ENCODE results near the gene COQ9. TPM values are rescaled to one million over a fixed set of nuclear protein-coding genes. Genes with fewer than 3 reads are reported as not detected.

COQ9 gene
- total RNA-seq, 1 experiment from 2014 or later = 62.7 TPM

DNA sequence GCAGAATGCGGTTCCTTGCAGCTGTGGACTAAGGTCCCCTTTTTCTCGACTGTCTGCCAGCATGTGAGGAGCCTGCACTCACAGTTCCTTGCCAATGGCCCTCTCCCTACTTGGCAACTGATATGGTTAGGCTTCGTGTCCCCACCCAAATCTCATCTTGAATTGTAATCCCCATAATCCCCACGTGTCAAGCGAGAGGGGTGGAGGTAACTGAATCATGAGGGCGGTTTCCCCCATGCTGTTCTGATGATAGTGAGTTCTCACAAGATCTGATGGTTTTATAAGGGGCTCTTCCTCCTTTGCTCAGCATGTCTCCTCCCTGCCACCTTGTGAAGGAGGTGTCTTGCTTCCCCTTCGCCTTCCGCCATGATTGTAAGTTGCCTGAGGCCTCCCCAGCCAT is 20.0 kb upstream of the COQ9 start:
- DNase-seq (ENCODE audit: low read depth, low spot score) = no peak
- no peak overlapping the region for H3K27ac ChIP-seq (ENCODE audit: low read depth, low read length)
- ChIA-PET CTCF (no interaction called here), POLR2A (no interaction called here), RAD21 (ENCODE audit: low non-redundant PET in 1 of 2, low total read pairs in 2 of 2, uncharacterized antibody in 2 of 2, unreplicated experiment in 2 of 2) (no interaction called here)
- H3K4me3 ChIP-seq (replicated peaks in 1 of 2; ENCODE audit: low read depth in 1 of 2, low read length in 2 of 2) = no peak overlapping the region
- no peaks in the 10 kb centered on the region for H3K9me2 ChIP-seq (ENCODE audit: insufficient read depth)
- H4K20me1 ChIP-seq (ENCODE audit: insufficient read depth) = no peaks in the 10 kb centered on the region
- TF ChIP-seq ZBTB33 (IDR thresholded peaks at IDR 0.05; ENCODE audit: extremely low read depth, insufficient replicate concordance, low read length) (no peak), CBX3 (IDR thresholded peaks at IDR 0.05; ENCODE audit: low read depth) (no peak)
- no TSS peak for BruUV-seq (replicated peaks)
- no peak overlapping the region for H3K4me2 ChIP-seq (ENCODE audit: low read length)
- no peaks in the 10 kb centered on the region for H3K4me1 ChIP-seq (ENCODE audit: control insufficient read depth in 1 of 2, insufficient read depth in 2 of 2, low read length in 2 of 2)
- intact Hi-C loops (cut with micrococcal nuclease) = no loop called here
- no peak overlapping the region for H2AFZ ChIP-seq (ENCODE audit: low read depth, low read length, poor library complexity, severe bottlenecking)
- peaks cover 34 to 37% of the 10 kb centered on the region in 2 experiments for H3K36me3 ChIP-seq (ENCODE audit: control insufficient read depth in 1 of 2, insufficient read depth in 2 of 2, low read length in 2 of 2)
- no peak overlapping the region for H3K9ac ChIP-seq (ENCODE audit: low read length)
- no peak for ATAC-seq
- H3K79me2 ChIP-seq (ENCODE audit: insufficient read depth, low read length) = no peaks in the 10 kb centered on the region
- no peaks in the 10 kb centered on the region for H3K9me3 ChIP-seq (ENCODE audit: control insufficient read depth in 1 of 2, insufficient read depth in 1 of 2, low read depth in 1 of 2, low read length in 2 of 2)
- no peaks in the 10 kb centered on the region for H3K27me3 ChIP-seq (ENCODE audit: insufficient read depth, low read length)

GRCh38 chr16:57427824-57428223 is 19.5 kb upstream of the COQ9 start:
- Histone ChIP-seq H3K4me2 (ENCODE audit: low read length) (no peak overlapping the region), H3K4me3 (replicated peaks in 1 of 2; ENCODE audit: low read depth in 1 of 2, low read length in 2 of 2) (no peak overlapping the region), H3K4me1 (ENCODE audit: control insufficient read depth in 1 of 2, insufficient read depth in 2 of 2, low read length in 2 of 2) (no peaks in the 10 kb centered on the region), H3K36me3 (ENCODE audit: control insufficient read depth in 1 of 2, insufficient read depth in 2 of 2, low read length in 2 of 2) (peaks cover 35 to 40% of the 10 kb centered on the region in 2 experiments), H3K27me3 (ENCODE audit: insufficient read depth, low read length) (no peaks in the 10 kb centered on the region), H2AFZ (ENCODE audit: low read depth, low read length, poor library complexity, severe bottlenecking) (no peak overlapping the region), H3K9me2 (ENCODE audit: insufficient read depth) (no peaks in the 10 kb centered on the region), H3K9me3 (ENCODE audit: control insufficient read depth in 1 of 2, insufficient read depth in 1 of 2, low read depth in 1 of 2, low read length in 2 of 2) (no peaks in the 10 kb centered on the region), H3K9ac (ENCODE audit: low read length) (no peak overlapping the region), H3K79me2 (ENCODE audit: insufficient read depth, low read length) (no peaks in the 10 kb centered on the region), H3K27ac (ENCODE audit: low read depth, low read length) (no peak overlapping the region), H4K20me1 (ENCODE audit: insufficient read depth) (no peaks in the 10 kb centered on the region)
- ChIA-PET POLR2A (no interaction called here), CTCF (no interaction called here), RAD21 (ENCODE audit: low non-redundant PET in 1 of 2, low total read pairs in 2 of 2, uncharacterized antibody in 2 of 2, unreplicated experiment in 2 of 2) (no interaction called here)
- TF ChIP-seq SIN3A (IDR thresholded peaks at IDR 0.05; ENCODE audit: low read depth) (no peak), CEBPB (IDR thresholded peaks at IDR 0.05; ENCODE audit: low read depth) (no peak), EZH2 (IDR thresholded peaks at IDR 0.05) (no peak), EZH2phosphoT487 (IDR thresholded peaks at IDR 0.05; ENCODE audit: borderline replicate concordance) (no peak), SP1 (IDR thresholded peaks at IDR 0.05; ENCODE audit: low read depth) (no peak), FOSL1 (IDR thresholded peaks at IDR 0.05; ENCODE audit: low read depth) (no peak), POLR2A (IDR thresholded peaks at IDR 0.05; ENCODE audit: borderline replicate concordance, extremely low read depth, insufficient read depth, insufficient read length) (no peak), ELF1 (IDR thresholded peaks at IDR 0.05; ENCODE audit: borderline replicate concordance, low read depth) (no peak), ZBTB33 (IDR thresholded peaks at IDR 0.05; ENCODE audit: extremely low read depth, insufficient replicate concordance, low read length) (no peak), ZFX (IDR thresholded peaks at IDR 0.05) (no peak), SRF (IDR thresholded peaks at IDR 0.05; ENCODE audit: low read depth) (no peak), EGR1 (IDR thresholded peaks at IDR 0.05; ENCODE audit: low read depth) (no peak), CBX3 (IDR thresholded peaks at IDR 0.05; ENCODE audit: low read depth) (no peak), REST (IDR thresholded peaks at IDR 0.05; ENCODE audit: low read depth) (no peak)
- TF ChIP-seq, protein P1, sequence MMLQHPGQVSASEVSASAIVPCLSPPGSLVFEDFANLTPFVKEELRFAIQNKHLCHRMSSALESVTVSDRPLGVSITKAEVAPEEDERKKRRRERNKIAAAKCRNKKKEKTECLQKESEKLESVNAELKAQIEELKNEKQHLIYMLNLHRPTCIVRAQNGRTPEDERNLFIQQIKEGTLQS (IDR thresholded peaks at IDR 0.05) = no peak
- intact Hi-C loops (cut with micrococcal nuclease) = no loop called here
- BruUV-seq (replicated peaks) = no TSS peak
- no peak for ATAC-seq
- DNase-seq (ENCODE audit: low read depth, low spot score) = no peak
